Stomach smooth muscle (tissue), 2 donors: Measurements from ENCODE around the gene ANKMY1.

ENCODE experiments used
- H3K27ac ChIP-seq: one replicate; pipeline ENCODE4 v1.7.0; 2013; ENCODE audit warnings: mild to moderate bottlenecking, low read length, inconsistent platforms
- H3K27me3 ChIP-seq, 2 donors: one replicate each; pipeline ENCODE4 v1.7.0; 2013; ENCODE audit warnings: low read length in 2 of 2; ENCODE audit not compliant: insufficient read depth in 2 of 2, control insufficient read depth in 1 of 2
- H3K36me3 ChIP-seq, 2 donors: one replicate each; pipeline ENCODE4 v1.7.0; 2013; ENCODE audit warnings: low read length in 2 of 2; ENCODE audit not compliant: control insufficient read depth in 2 of 2, insufficient read depth in 2 of 2
- H3K4me1 ChIP-seq: one replicate; pipeline ENCODE4 v1.7.0; 2013; ENCODE audit warnings: low read length; ENCODE audit not compliant: control insufficient read depth, insufficient read depth
- H3K4me3 ChIP-seq, 2 donors: one replicate each; pipeline ENCODE4 v1.7.0; 2013; ENCODE audit warnings: low read length in 2 of 2
- H3K9ac ChIP-seq, 2 donors: one replicate each; pipeline ENCODE4 v1.7.0; 2013; ENCODE audit warnings: low read length in 2 of 2, mild to moderate bottlenecking in 1 of 2
- H3K9me3 ChIP-seq, 2 donors: one replicate each; pipeline ENCODE4 v1.7.0; 2013; ENCODE audit warnings: low read length in 2 of 2; ENCODE audit not compliant: control insufficient read depth in 2 of 2
- donor health status: healthy.
- donor health status: Pancreatic carcinoma.

Gene ANKMY1

DNA sequence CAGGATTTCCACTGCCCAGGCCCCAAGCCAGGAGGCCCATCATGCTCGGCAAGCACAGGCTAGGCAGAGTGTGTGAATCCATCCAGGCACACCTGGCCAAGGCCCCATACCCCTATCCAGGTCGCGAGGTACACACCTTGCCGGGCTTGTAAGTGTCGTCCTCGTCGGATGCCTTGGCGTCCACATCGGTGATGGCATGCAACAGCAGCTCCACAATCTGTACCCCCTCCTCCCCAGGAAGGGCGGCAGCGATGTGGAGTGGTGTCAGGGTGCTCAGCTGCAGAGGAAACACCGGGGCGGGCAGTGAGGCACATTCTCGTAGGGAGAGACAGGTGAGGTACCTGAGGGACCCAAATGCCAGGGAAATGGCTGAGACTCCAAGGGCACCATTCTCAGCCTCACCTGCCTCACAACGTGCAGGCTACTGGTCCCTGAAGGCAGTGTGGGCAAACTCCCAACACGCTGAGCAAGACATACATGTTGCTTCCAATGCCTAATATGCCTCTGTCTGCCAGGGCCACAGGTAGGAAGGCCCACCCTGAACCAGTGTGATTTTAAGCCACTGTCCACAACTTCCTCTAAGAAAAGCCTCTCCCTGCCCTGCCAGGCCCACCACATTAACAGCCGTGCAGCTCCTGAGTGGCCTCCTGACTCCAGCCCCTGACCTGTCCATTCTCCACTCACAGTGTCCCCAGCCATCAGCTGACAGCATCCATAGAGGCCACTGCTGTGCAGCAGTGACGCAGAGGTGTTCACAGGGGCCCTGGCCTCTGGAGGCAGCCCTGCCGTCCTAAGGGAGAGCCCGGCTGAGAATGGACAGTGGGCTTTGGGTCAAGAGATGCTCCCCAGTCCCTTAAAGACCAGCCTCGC lies 44.9 kb downstream of the ANKMY1 start:
- Histone ChIP-seq H3K4me1 (no peaks in the 10 kb centered on the region), H3K4me3 (no peak overlapping the region), H3K27ac (no peak overlapping the region), H3K27me3 (peaks cover 0 to 3% of the 10 kb centered on the region in 2 donors), H3K9me3 (no peaks in the 10 kb centered on the region), H3K9ac (no peak overlapping the region), H3K36me3 (peaks cover 0 to 3% of the 10 kb centered on the region in 2 donors)

DNA sequence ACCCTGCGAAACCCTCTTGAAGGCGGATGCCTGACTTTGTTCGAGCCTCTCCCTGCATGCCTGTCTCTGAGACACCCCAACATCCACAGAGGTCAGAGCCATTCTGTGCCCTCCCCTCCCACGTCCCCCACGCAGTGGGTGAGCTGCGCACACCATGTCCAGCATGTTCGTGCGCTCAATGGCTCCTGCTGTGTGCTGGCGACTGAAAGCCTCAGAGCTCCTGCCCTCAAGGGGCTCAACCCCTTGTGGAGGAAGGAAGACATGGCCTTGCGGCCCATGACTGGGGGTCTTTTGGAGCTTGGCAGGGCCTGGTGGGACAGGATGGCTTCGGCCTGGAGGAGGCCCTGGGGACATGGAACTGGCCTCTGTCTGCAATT lies 45.7 kb downstream of the ANKMY1 start:
- Histone ChIP-seq H3K27me3 (peaks cover 0 to under 1% of the 10 kb centered on the region in 2 donors), H3K27ac (no peak overlapping the region), H3K36me3 (peaks cover 0 to 3% of the 10 kb centered on the region in 2 donors), H3K4me3 (no peak overlapping the region), H3K4me1 (no peaks in the 10 kb centered on the region), H3K9ac (no peak overlapping the region), H3K9me3 (no peaks in the 10 kb centered on the region)

DNA sequence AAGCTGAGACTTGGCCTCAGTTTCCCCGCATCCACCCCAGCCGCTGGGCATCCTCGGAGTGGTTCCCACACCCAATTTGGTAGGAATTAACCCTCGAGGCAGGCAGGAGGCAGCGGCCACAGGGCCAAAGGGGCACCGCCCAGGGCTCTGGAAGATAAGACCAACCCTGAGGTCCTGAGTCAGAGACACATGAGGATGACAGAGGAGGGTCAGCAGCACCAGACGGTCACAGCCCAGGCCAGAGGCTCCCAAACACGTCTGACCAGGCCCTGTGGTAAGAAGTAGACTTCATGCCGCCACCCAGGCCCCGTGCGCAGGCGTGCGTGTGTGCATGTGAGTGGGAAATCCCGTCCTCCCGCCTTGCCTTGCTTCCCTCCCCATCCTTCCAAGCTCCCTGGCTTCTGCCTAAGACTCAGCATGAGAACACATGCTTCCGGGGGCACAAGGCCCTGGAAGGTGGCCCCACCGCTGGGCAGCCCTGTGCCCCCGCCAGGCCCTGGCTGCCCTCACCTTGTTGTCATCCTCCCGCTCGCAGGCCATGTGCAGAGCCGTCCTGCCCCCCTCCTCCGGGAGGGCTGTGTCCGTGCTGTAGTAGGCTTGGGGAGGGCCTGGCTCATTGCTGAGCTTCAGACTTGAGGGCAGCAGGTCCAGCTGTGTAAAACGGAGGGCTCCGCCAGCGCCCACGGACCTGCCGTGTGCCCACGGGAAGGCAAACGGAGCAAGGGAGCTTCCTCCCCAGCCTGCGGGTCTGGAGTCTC lies 46.3 kb downstream of the ANKMY1 start:
- Histone ChIP-seq H3K36me3 (peaks cover 0 to 3% of the 10 kb centered on the region in 2 donors), H3K9me3 (no peaks in the 10 kb centered on the region), H3K4me1 (no peaks in the 10 kb centered on the region), H3K4me3 (no peak overlapping the region), H3K27ac (no peak overlapping the region), H3K9ac (no peak overlapping the region), H3K27me3 (no peaks in the 10 kb centered on the region)

DNA sequence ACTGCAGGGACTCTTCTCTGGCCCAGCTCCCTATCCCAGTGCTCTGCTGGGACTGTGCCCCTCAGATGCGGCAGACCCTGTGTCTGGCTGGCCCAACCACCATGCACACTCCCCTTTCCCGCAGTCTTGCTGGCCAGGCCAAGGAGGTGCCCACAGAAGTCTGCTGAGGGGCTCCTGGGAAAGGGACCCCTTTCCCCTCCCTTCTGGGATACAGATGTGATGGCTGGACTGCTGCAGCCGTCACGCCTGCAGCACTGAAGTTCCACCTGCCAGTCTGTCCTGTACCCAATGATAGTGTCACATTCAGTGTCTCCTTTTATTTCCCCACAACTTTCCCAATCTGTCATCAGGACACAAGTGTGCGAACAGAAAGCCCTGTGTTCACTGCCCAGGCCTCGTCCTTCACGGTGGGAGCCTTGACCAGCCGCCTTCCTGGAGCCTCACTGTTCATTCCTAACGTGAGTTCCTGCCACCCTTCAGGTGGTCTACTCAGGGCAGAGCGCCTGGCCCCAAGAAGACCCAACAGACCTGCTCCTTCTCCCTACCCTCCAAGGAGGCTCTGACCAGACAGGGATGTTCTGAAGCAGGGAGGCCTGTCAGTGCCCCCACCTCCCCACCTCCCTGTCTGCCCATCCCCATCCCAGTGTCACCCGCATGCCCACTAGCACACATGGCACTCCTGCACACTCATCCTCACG lies 47.1 kb downstream of the ANKMY1 start:
- Histone ChIP-seq H3K27ac (no peak overlapping the region), H3K9ac (no peak overlapping the region), H3K36me3 (peaks cover 0 to 3% of the 10 kb centered on the region in 2 donors), H3K9me3 (no peaks in the 10 kb centered on the region), H3K4me1 (no peaks in the 10 kb centered on the region), H3K4me3 (no peak overlapping the region), H3K27me3 (no peaks in the 10 kb centered on the region)

DNA sequence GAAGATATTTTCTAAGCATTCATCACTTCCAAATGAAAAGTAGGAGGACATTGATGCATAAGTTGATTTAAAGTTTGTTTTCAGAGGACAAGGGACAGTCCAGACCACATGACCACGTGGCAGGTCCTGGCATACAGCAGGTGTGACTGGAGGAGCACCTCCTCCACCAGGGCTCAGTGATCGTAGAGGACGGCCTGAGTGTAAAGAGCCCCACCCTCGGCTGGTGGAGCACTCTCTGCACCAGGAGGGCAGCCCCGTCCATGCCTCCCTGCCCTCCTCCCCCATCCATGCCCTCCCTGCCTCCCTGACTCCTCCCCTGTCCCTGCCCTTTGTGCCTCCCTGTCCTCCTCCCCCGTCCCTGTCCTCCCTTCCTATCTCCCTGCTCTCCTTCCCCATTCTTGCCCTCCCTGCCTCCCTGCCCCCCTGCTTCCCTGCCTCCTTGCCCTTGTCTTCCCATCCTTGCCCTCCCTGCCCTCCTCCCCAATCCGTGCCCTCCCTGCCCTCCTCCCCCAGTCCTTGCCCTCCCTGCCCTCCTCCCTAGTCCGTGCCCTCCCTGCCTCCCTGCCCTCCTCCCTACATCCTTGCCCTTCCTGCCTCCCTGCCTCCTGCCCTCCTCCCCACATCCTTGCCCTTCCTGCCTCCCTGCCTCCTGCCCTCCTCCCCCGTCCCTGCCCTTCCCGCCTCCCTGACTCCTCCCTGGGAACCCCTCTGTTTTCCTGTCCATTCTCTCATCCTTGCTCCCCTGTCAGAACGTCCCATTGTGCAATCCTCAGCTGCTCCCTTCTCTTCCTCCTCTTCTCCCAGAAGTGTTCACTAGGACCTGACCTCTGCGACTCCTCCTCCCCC lies 47.9 kb downstream of the ANKMY1 start:
- Histone ChIP-seq H3K9me3 (no peaks in the 10 kb centered on the region), H3K4me3 (no peak overlapping the region), H3K9ac (no peak overlapping the region), H3K27me3 (no peaks in the 10 kb centered on the region), H3K27ac (no peak overlapping the region), H3K36me3 (peaks cover 0 to 3% of the 10 kb centered on the region in 2 donors), H3K4me1 (no peaks in the 10 kb centered on the region)

DNA sequence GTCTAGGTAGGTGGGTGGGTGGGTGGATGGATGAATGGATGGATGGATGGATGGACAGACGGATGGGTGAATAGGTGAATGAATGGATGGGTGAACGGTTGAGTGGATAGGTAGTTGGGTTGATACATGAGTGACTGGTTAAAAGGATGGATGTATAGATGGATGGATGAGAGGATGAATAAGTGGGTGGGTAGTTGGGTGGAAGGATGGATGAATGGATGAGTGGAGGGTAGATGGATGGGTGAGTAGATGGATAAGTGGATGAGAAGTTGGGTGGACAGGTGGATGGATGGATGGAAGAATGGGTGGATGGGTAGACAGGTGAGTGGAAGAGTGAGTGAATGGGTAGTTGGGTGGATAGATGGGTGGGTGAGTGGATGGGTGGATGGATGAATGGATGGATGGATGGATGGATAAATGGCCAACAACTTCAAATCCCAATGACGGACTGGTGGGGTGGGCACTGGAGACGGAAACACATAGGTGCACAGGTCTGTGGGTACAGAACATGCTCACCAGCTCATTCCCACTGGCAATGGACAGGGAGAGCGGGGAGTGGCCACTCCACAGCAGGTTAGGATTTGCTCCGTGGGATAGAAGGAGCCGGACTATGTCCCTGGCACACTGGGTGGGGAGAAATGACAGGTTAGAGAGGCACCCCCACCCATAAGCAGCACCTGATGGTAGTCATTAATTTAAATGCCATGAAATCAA lies 48.8 kb downstream of the ANKMY1 start:
- H3K4me1 ChIP-seq: no peaks in the 10 kb centered on the region
- peaks cover 0 to 3% of the 10 kb centered on the region in 2 donors for H3K36me3 ChIP-seq
- H3K27me3 ChIP-seq: no peaks in the 10 kb centered on the region
- H3K9me3 ChIP-seq: no peaks in the 10 kb centered on the region
- H3K4me3 ChIP-seq: no peak overlapping the region
- H3K27ac ChIP-seq: no peak overlapping the region
- no peak overlapping the region for H3K9ac ChIP-seq

DNA sequence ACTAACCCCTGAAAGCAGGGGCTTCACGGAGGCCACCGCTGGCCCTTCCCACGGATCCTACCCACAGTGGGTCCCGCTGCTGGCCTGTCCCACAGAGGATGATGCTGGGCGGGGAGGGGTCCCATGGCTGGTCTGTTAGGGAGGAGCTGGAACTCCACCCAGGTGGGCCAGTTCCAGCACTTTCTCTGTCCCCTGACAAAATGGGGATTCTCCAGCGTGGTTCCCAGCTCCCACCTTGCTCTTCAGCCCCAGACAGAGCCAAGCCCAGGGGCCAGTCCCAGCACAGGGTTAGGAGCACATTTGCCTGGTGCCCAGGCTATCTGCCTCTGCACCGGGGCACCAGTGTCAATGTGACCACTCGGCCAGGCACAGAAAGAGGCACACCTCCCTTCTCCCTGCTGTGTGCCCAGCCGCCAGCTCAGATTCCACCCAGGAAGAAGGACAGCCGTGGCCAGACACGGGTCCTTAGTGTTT lies 50.0 kb downstream of the ANKMY1 start:
- Histone ChIP-seq H3K27me3 (no peaks in the 10 kb centered on the region), H3K27ac (no peak overlapping the region), H3K4me3 (no peak overlapping the region), H3K4me1 (no peaks in the 10 kb centered on the region), H3K9me3 (no peaks in the 10 kb centered on the region), H3K9ac (no peak overlapping the region), H3K36me3 (peaks cover 0 to 3% of the 10 kb centered on the region in 2 donors)

DNA sequence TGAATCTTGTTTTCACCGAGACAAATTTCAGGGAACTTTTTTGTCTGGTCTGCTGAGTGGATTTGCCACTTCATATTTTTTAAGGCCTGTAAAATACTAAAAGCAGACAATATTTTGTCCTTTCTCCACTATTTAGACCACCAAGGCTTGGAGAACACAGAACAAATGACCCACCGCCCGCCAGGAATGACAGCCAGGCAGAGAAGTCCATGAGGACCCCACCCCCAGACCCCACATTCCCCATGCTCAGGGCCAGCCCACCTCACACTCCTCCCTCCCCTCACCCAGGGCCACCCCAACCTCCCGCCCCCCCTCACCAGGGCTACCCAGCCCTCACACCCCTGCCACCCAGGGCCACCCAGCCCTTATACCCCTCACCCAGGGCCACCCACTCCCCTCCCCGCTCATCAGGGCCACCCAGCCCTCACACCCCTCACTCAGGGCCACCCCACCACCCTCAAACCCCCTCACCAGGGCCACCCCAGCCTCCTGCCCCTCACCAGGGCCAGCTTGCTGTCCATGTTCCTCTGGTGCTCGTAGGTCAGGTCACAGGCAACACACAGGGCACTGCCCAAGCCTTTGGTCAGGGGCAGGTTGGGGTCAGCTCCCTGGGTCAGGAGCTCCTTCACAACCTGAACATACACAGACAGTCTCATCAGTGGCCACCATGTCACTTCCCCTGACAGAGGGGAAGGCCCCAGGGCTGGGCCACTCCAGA lies 50.6 kb downstream of the ANKMY1 start:
- no peaks in the 10 kb centered on the region for H3K9me3 ChIP-seq
- no peak overlapping the region for H3K9ac ChIP-seq
- no peak overlapping the region for H3K4me3 ChIP-seq
- no peaks in the 10 kb centered on the region for H3K4me1 ChIP-seq
- H3K36me3 ChIP-seq: peaks cover 0 to 3% of the 10 kb centered on the region in 2 donors
- H3K27me3 ChIP-seq: no peaks in the 10 kb centered on the region
- H3K27ac ChIP-seq: no peak overlapping the region

DNA sequence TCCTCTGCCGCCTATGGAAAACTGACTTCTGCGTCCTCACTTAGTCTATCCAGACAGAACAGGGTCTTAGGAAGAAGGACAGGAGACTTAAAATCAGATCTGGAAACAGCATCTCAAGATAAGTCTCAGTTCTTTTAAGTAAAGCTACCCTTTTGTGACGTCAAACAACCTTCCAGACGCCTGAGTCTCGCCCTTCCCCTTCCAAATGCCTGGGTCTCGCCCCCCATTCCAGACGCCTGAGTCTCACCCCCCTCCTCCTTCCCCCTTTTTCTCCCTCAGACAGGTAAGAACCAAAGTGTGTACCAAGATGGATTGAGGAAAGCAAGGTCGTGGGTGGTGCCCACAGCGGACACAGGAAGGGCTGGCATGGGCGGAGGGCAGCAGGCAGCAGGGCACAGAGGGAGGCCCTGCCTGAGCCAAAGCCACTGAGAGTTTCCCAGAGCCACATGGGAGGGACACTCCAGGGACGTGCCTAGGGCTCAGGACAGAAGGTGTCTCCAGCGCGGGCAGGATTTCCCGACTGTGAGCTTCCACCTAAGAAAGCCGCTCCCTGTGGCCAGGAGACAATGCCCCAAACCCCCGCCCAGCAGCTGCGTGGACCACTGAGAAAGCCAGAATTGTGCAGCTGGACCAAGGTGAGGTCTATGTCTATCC lies 51.3 kb downstream of the ANKMY1 start:
- Histone ChIP-seq H3K9me3 (no peaks in the 10 kb centered on the region), H3K9ac (no peak overlapping the region), H3K4me1 (no peaks in the 10 kb centered on the region), H3K27me3 (no peaks in the 10 kb centered on the region), H3K36me3 (no peaks in the 10 kb centered on the region), H3K4me3 (no peak overlapping the region), H3K27ac (no peak overlapping the region)
